ENCODE results near the gene FCRLB.
"Not testable (repeated sequence)": the region's sequence is repeated elsewhere in the genome, so short reads cannot be mapped to it uniquely, and the experiment has no call there.

FCRLB gene

GRCh38 chr1:161749509-161750407 lies 28.4 kb downstream of the FCRLB start, which contains the start of gene DUSP12:
DUSP12 (plus strand) TSS chr1:161749786; CDS start chr1:161749802, 16 bp downstream.
- peaks cover 35% of the 10 kb centered on the region for H3K36me3 ChIP-seq
- TF ChIP-seq, protein P1, sequence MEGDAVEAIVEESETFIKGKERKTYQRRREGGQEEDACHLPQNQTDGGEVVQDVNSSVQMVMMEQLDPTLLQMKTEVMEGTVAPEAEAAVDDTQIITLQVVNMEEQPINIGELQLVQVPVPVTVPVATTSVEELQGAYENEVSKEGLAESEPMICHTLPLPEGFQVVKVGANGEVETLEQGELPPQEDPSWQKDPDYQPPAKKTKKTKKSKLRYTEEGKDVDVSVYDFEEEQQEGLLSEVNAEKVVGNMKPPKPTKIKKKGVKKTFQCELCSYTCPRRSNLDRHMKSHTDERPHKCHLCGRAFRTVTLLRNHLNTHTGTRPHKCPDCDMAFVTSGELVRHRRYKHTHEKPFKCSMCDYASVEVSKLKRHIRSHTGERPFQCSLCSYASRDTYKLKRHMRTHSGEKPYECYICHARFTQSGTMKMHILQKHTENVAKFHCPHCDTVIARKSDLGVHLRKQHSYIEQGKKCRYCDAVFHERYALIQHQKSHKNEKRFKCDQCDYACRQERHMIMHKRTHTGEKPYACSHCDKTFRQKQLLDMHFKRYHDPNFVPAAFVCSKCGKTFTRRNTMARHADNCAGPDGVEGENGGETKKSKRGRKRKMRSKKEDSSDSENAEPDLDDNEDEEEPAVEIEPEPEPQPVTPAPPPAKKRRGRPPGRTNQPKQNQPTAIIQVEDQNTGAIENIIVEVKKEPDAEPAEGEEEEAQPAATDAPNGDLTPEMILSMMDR (IDR thresholded peaks at IDR 0.05; ENCODE audit: low read depth, low read length), result peak; percentile 20; the same call in 1 of the 2 replicates
- peak; percentile 98 for DNase-seq
- no peaks in the 10 kb centered on the region for H3K9me3 ChIP-seq
- H3K27me3 ChIP-seq, result no peaks in the 10 kb centered on the region
- H3K4me3 ChIP-seq (ENCODE audit: low read depth, low read length), result peak within 1 kb of the TSS; percentile 95
- H3K4me1 ChIP-seq, result no peaks in the 10 kb centered on the region

- Histone ChIP-seq H3K36me3 (peaks cover 3% of the 10 kb centered on the region), H3K4me3 (ENCODE audit: low read depth, low read length) (no peak overlapping the region), H3K9me3 (no peaks in the 10 kb centered on the region), H3K4me1 (no peaks in the 10 kb centered on the region), H3K27me3 (no peaks in the 10 kb centered on the region)
- peak; percentile 28 for DNase-seq
- TF ChIP-seq, protein P1 (IDR thresholded peaks at IDR 0.05; ENCODE audit: low read depth, low read length), result peak; percentile 82
Measured at GRCh38 chr1:161763522-161764098, 42.3 kb downstream of the FCRLB start.

DNA sequence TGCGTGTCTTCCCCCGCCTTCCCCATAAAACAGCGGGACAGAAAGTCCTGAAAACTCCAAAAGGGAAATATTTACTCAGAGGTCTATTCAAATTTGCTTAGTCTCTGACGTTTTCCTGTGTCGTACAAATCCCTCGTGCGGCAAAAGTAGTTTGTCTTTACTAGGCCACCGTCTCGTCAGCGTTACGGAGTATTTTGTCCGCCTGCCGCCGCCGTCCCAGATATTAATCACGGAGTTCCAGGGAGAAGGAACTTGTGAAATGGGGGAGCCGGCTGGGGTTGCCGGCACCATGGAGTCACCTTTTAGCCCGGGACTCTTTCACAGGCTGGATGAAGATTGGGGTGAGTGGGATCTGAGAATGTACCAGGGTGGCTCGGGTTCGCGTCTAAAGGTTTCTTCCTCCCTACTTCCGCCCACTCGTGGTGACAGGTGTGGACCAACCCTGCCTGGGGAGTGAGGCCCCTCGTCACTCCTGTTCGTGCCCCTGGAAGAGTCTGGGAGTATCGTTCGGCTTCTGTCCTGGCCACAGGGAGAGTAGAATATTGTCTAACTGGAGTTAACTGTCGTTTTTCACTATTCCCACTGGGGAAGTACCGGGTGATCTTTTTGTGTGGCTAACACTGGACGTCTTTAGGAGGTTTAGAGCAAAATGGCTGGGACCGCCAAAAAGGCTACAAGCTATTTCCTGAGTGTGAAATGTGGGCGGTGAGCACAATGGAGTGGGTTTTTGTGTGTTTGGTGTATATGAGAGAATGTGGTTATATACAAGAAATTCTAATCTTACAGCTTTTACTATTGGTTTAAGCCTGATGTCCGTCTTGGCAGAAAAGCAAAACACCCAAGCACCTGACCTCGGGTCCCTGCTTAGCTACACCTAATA lies 45.0 kb downstream of the FCRLB start, which contains the start of gene ATF6:
Gene ATF6, plus strand, starts transcription at position 219 of the 880 bp plus-strand sequence. Its CDS starts 41 bp downstream, at position 260.
- Histone ChIP-seq H3K36me3 (no peaks in the 10 kb centered on the region; the same call in 1 of the 2 replicates), H3K9me3 (no peaks in the 10 kb centered on the region), H3K4me3 (ENCODE audit: low read depth, low read length) (peak within 1 kb of the TSS; percentile 78), H3K4me1 (no peaks in the 10 kb centered on the region), H3K27me3 (no peaks in the 10 kb centered on the region)
- TF ChIP-seq, protein P1 (IDR thresholded peaks at IDR 0.05; ENCODE audit: low read depth, low read length), result no peak
- peak; percentile 82 for DNase-seq

DNA sequence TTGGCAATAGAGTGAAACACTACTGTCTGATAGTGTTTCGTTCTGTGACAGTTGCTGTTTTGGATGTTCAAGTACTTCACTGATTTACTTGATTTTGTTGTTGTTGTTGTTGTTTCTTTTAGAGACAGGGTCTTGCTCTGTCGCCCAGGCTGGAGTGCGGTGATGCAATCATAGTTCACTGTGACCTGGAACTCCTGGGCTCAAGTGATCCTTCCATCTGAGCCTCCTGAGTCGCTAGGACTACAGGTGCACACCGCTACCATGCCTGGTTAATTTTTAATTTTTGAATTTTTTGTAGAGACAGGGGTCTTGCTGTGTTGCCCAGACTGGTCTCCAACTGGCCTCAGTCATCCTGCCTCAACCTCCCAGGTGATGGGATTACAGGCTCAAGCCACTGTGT lies 47.1 kb downstream of the FCRLB start:
- DNase-seq, result no peak
- Histone ChIP-seq H3K4me1 (no peaks in the 10 kb centered on the region), H3K36me3 (no peaks in the 10 kb centered on the region; the same call in 1 of the 2 replicates), H3K9me3 (no peaks in the 10 kb centered on the region), H3K27me3 (no peaks in the 10 kb centered on the region), H3K4me3 (ENCODE audit: low read depth, low read length) (no peak overlapping the region)
- TF ChIP-seq, protein P1 (IDR thresholded peaks at IDR 0.05; ENCODE audit: low read depth, low read length), result no peak

DNA sequence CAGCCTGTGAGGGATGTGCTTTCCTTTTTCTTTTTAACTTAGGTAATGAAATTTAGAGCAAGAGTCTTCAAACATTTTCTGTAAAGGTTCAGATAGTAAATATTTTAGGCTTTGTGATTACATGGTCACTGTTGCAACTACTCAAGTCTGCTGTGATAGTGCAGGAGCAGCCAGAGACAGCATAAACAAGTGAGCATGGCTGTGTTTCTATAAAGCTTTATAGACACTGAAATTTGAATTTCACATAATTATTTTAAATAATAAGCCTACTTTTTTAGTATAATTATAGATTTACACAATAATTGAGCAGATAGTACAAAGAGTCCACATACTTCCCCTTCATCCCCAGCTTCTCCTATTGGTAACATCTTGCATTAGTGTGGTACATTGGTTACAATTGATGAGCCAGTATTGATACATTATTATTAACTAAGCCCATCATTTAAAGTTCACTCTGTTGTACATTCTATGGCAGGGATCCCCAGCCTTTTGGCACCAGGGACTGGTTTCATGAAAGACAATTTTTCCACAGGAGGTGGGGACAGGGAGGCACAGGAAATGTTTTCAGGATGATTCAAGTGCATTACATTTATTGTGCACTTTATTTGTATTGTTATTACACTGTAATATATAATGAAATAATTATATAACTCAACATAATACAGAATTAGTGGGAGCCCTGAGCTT lies 47.8 kb downstream of the FCRLB start:
- Histone ChIP-seq H3K4me3 (ENCODE audit: low read depth, low read length) (no peak overlapping the region), H3K9me3 (no peaks in the 10 kb centered on the region), H3K27me3 (no peaks in the 10 kb centered on the region), H3K4me1 (no peaks in the 10 kb centered on the region), H3K36me3 (no peaks in the 10 kb centered on the region; the same call in 1 of the 2 replicates)
- no peak for DNase-seq
- TF ChIP-seq, protein P1 (IDR thresholded peaks at IDR 0.05; ENCODE audit: low read depth, low read length), result no peak

DNA sequence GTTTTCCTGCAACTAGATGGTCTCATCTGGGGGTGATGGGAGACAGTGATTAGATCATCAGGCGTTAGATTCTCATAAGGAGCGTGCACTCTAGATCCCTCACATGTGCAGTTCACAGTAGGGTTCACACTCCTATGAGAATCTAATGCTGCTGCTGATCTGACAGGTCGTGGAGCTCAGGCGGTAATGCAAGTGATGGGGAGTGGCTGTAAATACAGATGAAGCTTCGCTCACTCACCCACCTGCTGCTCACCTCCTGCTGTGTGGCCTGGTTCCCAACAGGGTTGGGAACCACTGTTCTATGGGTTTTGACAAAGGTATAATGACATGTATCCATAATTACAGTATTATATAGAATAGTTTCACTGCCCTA lies 48.3 kb downstream of the FCRLB start:
- not testable (repeated sequence) for DNase-seq; H3K4me1 ChIP-seq; H3K36me3 ChIP-seq; H3K9me3 ChIP-seq; H3K27me3 ChIP-seq; H3K4me3 ChIP-seq (ENCODE audit: low read depth, low read length)
